Spleen (tissue), 7 donors: ENCODE measurements around the gene GM2A.

Experiments
- CTCF ChIP-seq, 11 experiments: fragments of 200-600 bp in 7 of 11; fragments of 450-650 bp in 4 of 11; sonication (generic) in 4 of 11; IDR thresholded peaks in 8 of 11; conservative IDR thresholded peaks in 3 of 11; 1 replicate in 7 of 11; 2 replicates in 4 of 11; pipeline versions ENCODE4 v1.4.0 to v1.8.0; 2016 to 2021; ENCODE audit warnings: antibody characterized with exemption in 11 of 11, inconsistent platforms in 4 of 11, mild to moderate bottlenecking in 1 of 11
- POLR2A ChIP-seq, 3 donors: fragments of 450-650 bp; IDR thresholded peaks; one replicate each; pipeline ENCODE4 v1.5.1; 2017; ENCODE audit warnings: antibody characterized with exemption in 3 of 3, mild to moderate bottlenecking in 1 of 3
- donor health status: DM: no; HTN: no; CAD: no; lungs with moderate emphysema.
- donor health status: DM: no; HTN: no; CAD: no.
- donor health status: DM: no; HTN: no; CAD: no.

GRCh38 chr5:151258201-151258611 lies 5.2 kb downstream of the GM2A start:
- TF ChIP-seq CTCF (IDR thresholded peaks at IDR 0.05 in 8 of 11, conservative IDR thresholded peaks at IDR 0.05 in 3 of 11) (no peak), POLR2A (IDR thresholded peaks at IDR 0.05) (no peak)
